GM23338 (cell line): ENCODE data around the gene LILRA6. TPM values are rescaled to one million over a fixed set of nuclear protein-coding genes. Genes with fewer than 3 reads are reported as not detected.
"Not testable (repeated sequence)": the region's sequence is repeated elsewhere in the genome, so short reads cannot be mapped to it uniquely, and the experiment has no call there.

Source experiments
- ATAC-seq: fragments of 200-7000 bp; cut with Tn5 transposase; 3 replicates; pipeline ENCODE4 v1.9.1; 2020
- DNase-seq: peaks from one replicate; pipeline ENCODE4 v3.0.0-alpha.2; 2015; ENCODE audit warnings: low spot score
- H2AFZ ChIP-seq: fragments of 200-600 bp; sonication (generic); 2 replicates; pipeline ENCODE4 v1.8.0; 2016; ENCODE audit warnings: antibody characterized with exemption, mild to moderate bottlenecking, moderate library complexity
- H3F3A ChIP-seq: fragments of 200-600 bp; sonication (generic); replicated peaks from 2 replicates; pipeline ENCODE4 v1.8.0; 2017; ENCODE audit warnings: antibody characterized with exemption, mixed run types, low read depth
- H3K27ac ChIP-seq: fragments of 200-600 bp; sonication (generic); 2 replicates; pipeline ENCODE4 v1.6.1; 2016; ENCODE audit warnings: low read depth
- H3K27me3 ChIP-seq: fragments of 200-600 bp; sonication (generic); 2 replicates; pipeline ENCODE4 v1.8.0; 2016; ENCODE audit warnings: mild to moderate bottlenecking, mixed run types, moderate library complexity; ENCODE audit not compliant: insufficient read depth
- H3K36me3 ChIP-seq: fragments of 200-600 bp; sonication (generic); 2 replicates; pipeline ENCODE4 v1.8.0; 2016; ENCODE audit warnings: mild to moderate bottlenecking; ENCODE audit not compliant: insufficient read depth
- H3K4me1 ChIP-seq: fragments of 200-600 bp; sonication (generic); 2 replicates; pipeline ENCODE4 v1.8.0; 2016; ENCODE audit warnings: mild to moderate bottlenecking, moderate library complexity; ENCODE audit not compliant: insufficient read depth
- H3K4me2 ChIP-seq: fragments of 200-600 bp; sonication (generic); 2 replicates; pipeline ENCODE4 v1.7.1; 2017; ENCODE audit warnings: mixed run types
- H3K4me3 ChIP-seq: fragments of 200-600 bp; sonication (generic); 2 replicates; pipeline ENCODE4 v1.6.1; 2016; ENCODE audit warnings: mixed run types
- H3K79me2 ChIP-seq: fragments of 200-600 bp; sonication (generic); replicated peaks from 2 replicates; pipeline ENCODE4 v1.8.0; 2017; ENCODE audit warnings: mild to moderate bottlenecking; ENCODE audit not compliant: insufficient read depth
- H3K9me2 ChIP-seq: fragments of 200-600 bp; sonication (generic); 2 replicates; pipeline ENCODE4 v1.8.0; 2017; ENCODE audit not compliant: insufficient read depth
- H4K20me1 ChIP-seq: fragments of 200-600 bp; sonication (generic); replicated peaks from 2 replicates; pipeline ENCODE4 v1.8.0; 2017; ENCODE audit warnings: mild to moderate bottlenecking; ENCODE audit not compliant: insufficient read depth
- H3K27ac Mint-ChIP-seq: 2 replicates; pipeline ENCODE4 v1.8.0; 2020; ENCODE audit warnings: inconsistent platforms, mild to moderate bottlenecking, moderate library complexity, mixed read lengths
- H3K27me3 Mint-ChIP-seq: 3 replicates; pipeline ENCODE4 v1.8.0; 2022; ENCODE audit warnings: low read depth, mild to moderate bottlenecking, moderate library complexity, mixed read lengths, inconsistent platforms; ENCODE audit not compliant: insufficient read depth, poor library complexity
- H3K36me3 Mint-ChIP-seq: 3 replicates; pipeline ENCODE4 v1.8.0; 2021; ENCODE audit warnings: low read depth, mild to moderate bottlenecking, inconsistent platforms, moderate library complexity, mixed read lengths
- H3K4me1 Mint-ChIP-seq: 3 replicates; pipeline ENCODE4 v1.8.0; 2020; ENCODE audit warnings: mild to moderate bottlenecking, inconsistent platforms, mixed read lengths
- H3K4me3 Mint-ChIP-seq: 3 replicates; pipeline ENCODE4 v1.8.0; 2021; ENCODE audit warnings: moderate library complexity, mild to moderate bottlenecking, inconsistent platforms, mixed read lengths
- H3K9me3 Mint-ChIP-seq: 3 replicates; pipeline ENCODE4 v1.8.0; 2020; ENCODE audit warnings: moderate library complexity, mild to moderate bottlenecking, inconsistent platforms, mixed read lengths
- POLR2AphosphoS5 ChIP-seq: IDR thresholded peaks from 2 replicates; pipeline ENCODE4 v1.6.1; 2016; ENCODE audit warnings: antibody characterized with exemption, low read depth
- REST ChIP-seq: IDR thresholded peaks from one replicate; pipeline ENCODE4 v1.6.1; 2018; ENCODE audit warnings: antibody characterized with exemption; ENCODE audit not compliant: unreplicated experiment
- ZNF114 ChIP-seq: fragments of 250-450 bp; sonication (Bioruptor Pico); IDR thresholded peaks from 2 replicates; pipeline ENCODE4 v1.5.0; 2020; ENCODE audit warnings: mild to moderate bottlenecking, moderate library complexity
- polyA plus RNA-seq: library from polyadenylated mRNA; unstranded; fragments of >200 nt; fragmentation: Nextera tagmentation; extraction: Ambion mirVana; gene quantifications from 2 replicates; pipeline ENCODE4 v1.2.1, GENCODE V29; 2016
- total RNA-seq: library from RNA; depleted of rRNA; stranded (reverse); fragments of >200 nt; shearing (Covaris generic); gene quantifications from 2 replicates; pipeline ENCODE4 v1.2.3, GENCODE V29; 2014

Gene LILRA6
- total and polyA plus RNA-seq, 2 experiments from 2014 or later, result not detected

GRCh38 chr19:54245936-54246335 lies 3.3 kb upstream of the LILRA6 start (continued):
- TF ChIP-seq REST, result no peak
- TF ChIP-seq ZNF114 (CRISPR knock-in tag), result no peak
- no peak for TF ChIP-seq POLR2AphosphoS5

- not testable (repeated sequence) for H3K4me2 ChIP-seq, H3F3A ChIP-seq, DNase-seq, H3K27ac ChIP-seq, H3K36me3 ChIP-seq, H3K4me1 Mint-ChIP-seq, H3K9me2 ChIP-seq, H3K27ac Mint-ChIP-seq, ATAC-seq, H2AFZ ChIP-seq, H3K36me3 Mint-ChIP-seq, H3K4me1 ChIP-seq, H3K79me2 ChIP-seq, H3K4me3 ChIP-seq, H3K9me3 Mint-ChIP-seq, H4K20me1 ChIP-seq, H3K27me3 ChIP-seq, H3K27me3 Mint-ChIP-seq, H3K4me3 Mint-ChIP-seq
Measured at GRCh38 chr19:54243809-54244208, 1.2 kb upstream of the LILRA6 start.

- H3K4me3 ChIP-seq, H3K79me2 ChIP-seq, H3K4me1 Mint-ChIP-seq, H2AFZ ChIP-seq, H3K27me3 ChIP-seq, H3K27ac ChIP-seq, H3K9me2 ChIP-seq, DNase-seq, H4K20me1 ChIP-seq, H3K9me3 Mint-ChIP-seq, H3F3A ChIP-seq, H3K36me3 Mint-ChIP-seq, H3K27me3 Mint-ChIP-seq, H3K27ac Mint-ChIP-seq, H3K4me1 ChIP-seq, H3K4me3 Mint-ChIP-seq, H3K4me2 ChIP-seq, ATAC-seq, H3K36me3 ChIP-seq: not testable (repeated sequence)
Measured at GRCh38 chr19:54242234-54242633, 356 bp downstream of the LILRA6 start.

- DNase-seq, H3K4me3 ChIP-seq, H3K79me2 ChIP-seq, H4K20me1 ChIP-seq, H2AFZ ChIP-seq, H3K27ac Mint-ChIP-seq, H3F3A ChIP-seq, H3K27me3 ChIP-seq, H3K27me3 Mint-ChIP-seq, H3K9me2 ChIP-seq, H3K4me2 ChIP-seq, H3K9me3 Mint-ChIP-seq, H3K4me3 Mint-ChIP-seq, H3K4me1 ChIP-seq, H3K36me3 Mint-ChIP-seq, H3K4me1 Mint-ChIP-seq, H3K27ac ChIP-seq, H3K36me3 ChIP-seq: not testable (repeated sequence)
- peak; percentile 12; the same call in 2 of the 3 replicates for ATAC-seq
Measured at GRCh38 chr19:54240372-54241336, 1.9 kb downstream of the LILRA6 start.

GRCh38 chr19:54239491-54240371 lies 2.9 kb downstream of the LILRA6 start:
- not testable (repeated sequence) for H3K27ac Mint-ChIP-seq, H3K4me1 Mint-ChIP-seq, H3K27me3 Mint-ChIP-seq, H3K4me2 ChIP-seq, H3K4me3 ChIP-seq, H3F3A ChIP-seq, H3K36me3 Mint-ChIP-seq, H3K4me3 Mint-ChIP-seq, H3K27ac ChIP-seq, DNase-seq, H3K27me3 ChIP-seq, H2AFZ ChIP-seq, H4K20me1 ChIP-seq, H3K9me2 ChIP-seq, H3K36me3 ChIP-seq, H3K9me3 Mint-ChIP-seq, H3K79me2 ChIP-seq, H3K4me1 ChIP-seq
- peak; percentile 25; the same call in 2 of the 3 replicates for ATAC-seq
